ENCODE data around the gene SARDH.

DNA sequence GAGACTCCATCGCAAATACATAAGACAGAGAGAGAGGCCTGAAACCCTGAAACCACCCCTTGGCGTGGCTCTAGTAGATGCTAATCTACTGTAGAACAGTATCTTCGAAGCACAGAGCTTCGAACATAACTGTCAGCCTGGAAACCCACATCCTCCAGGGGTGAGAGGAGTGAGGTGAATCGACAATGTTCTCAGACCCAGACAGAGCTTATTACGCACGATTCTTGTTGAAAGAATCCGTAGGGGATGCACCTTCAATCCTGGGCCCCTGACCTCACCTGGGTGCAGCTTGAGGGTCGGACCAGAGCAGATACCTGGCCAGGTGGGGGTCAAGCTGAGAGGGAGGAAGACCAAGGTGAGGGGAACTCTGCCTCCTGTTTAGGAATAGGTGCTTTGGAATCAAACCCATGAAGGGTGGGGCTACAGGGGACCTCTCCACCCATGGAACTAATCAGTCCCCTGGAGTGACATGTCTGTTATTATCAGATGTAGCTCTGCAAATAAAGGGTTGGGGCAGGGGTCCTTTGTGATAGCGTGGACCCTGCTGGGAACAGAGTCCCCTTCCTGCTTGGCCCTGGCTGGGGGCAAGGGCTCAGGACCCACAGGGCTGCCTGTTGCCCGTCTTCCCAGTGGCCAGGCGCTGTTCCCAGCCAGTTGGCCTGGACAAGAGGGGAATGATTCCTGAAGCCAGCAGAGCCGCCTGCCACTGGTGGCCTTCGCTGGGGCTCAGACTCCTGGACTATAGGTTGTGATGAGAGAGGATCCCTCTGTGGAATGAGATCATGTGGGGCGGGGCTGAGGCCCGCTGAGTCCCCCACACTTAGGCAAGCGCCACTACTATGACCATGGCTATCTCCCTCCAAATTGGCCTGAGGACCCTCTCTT is 60.8 kb downstream of the SARDH start:
- no peak for TF ChIP-seq CTCF (IDR thresholded peaks at IDR 0.05)
- TF ChIP-seq EZH2 (IDR thresholded peaks at IDR 0.05; ENCODE audit: borderline replicate concordance, insufficient read depth, low read depth, low read length, poor library complexity, severe bottlenecking) = no peak
